Retinal pigment epithelial cell (primary cell): ENCODE results near the gene RALGAPA2.
A peak's percentile ranks its signal among the peaks of the same experiment; 100 is the strongest.

Experiments
- DNase-seq: peaks from one replicate; pipeline ENCODE4 v3.0.0-alpha.2; 2010; ENCODE audit warnings: low read depth
- H3K4me3 ChIP-seq: 2 replicates; pipeline ENCODE4 v1.5.1; 2011; ENCODE audit warnings: mild to moderate bottlenecking, low read length, control low read depth, moderate library complexity
- TF ChIP-seq, protein P1 (sequence below): conservative IDR thresholded peaks from 2 replicates; pipeline ENCODE4 v1.5.1; 2011; ENCODE audit warnings: low read depth, low read length, control low read depth, inconsistent platforms

RALGAPA2 gene

DNA sequence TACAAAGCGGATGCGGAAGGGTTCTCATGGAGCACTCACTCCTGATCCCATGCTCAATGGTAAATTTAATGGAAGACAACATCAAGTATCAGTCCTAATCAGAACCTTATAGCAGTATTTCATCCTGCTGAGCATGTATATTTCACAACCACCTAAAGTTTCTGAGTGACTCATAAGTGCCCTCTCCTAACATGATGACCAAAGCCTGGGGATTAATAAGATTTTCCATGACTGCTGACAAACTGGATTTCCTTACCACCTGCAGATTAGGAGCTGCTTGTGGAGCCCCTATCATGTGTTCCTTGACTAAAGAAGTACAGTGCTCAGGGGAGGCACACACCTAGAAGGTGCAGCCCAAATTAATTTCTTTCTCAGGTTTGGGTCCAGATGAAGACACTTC is 231.8 kb downstream of the RALGAPA2 start:
- TF ChIP-seq, protein P1, sequence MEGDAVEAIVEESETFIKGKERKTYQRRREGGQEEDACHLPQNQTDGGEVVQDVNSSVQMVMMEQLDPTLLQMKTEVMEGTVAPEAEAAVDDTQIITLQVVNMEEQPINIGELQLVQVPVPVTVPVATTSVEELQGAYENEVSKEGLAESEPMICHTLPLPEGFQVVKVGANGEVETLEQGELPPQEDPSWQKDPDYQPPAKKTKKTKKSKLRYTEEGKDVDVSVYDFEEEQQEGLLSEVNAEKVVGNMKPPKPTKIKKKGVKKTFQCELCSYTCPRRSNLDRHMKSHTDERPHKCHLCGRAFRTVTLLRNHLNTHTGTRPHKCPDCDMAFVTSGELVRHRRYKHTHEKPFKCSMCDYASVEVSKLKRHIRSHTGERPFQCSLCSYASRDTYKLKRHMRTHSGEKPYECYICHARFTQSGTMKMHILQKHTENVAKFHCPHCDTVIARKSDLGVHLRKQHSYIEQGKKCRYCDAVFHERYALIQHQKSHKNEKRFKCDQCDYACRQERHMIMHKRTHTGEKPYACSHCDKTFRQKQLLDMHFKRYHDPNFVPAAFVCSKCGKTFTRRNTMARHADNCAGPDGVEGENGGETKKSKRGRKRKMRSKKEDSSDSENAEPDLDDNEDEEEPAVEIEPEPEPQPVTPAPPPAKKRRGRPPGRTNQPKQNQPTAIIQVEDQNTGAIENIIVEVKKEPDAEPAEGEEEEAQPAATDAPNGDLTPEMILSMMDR: no peak
- DNase-seq: peak; percentile 54
- H3K4me3 ChIP-seq: no peak overlapping the region

DNA sequence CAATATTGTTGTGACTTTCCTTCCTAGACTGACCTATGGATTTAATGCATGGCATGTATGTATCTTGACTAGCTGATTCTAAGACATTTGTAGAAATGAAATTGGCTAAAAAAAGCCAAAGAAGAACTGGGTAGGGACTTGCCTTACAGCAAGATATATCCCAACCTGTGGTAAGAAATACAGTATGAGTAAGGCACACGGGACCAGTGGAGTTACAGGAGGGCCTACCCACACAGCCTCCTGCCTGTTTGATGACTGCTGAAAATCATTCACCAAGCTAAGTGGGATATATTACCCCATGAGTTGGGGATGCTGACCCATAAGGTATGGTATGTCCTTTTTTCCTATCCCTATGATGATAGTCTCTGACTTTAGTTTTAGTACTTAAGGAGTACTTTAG is 232.3 kb downstream of the RALGAPA2 start:
- no peak overlapping the region for H3K4me3 ChIP-seq
- TF ChIP-seq, protein P1: no peak
- no peak for DNase-seq

DNA sequence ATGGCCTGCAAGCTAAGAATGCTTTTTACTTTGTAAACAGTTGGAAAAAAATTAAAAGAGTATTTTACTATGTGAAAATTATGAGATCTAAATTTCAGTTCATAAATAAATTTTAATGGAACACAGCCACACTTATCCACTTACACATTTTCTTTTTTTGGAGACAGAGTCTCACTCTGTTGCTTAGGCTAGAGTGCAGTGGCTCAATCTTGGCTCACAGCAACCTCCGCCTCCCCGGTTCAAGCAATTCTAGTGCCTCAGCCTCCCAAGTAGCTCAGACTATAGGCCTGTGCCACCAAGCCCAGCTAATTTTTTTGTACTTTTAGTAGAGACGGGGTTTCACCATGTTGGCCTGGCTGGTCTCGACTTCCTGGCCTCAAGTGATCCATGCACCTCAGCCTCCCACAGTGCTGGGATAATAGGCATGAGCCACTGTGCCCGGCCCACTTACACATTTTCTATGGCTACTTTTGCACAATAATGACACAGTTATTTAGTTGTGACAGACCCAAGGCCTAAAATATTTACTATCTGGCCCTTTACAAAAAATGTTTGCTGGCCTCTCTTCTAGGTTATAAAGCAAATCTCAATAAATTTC is 234.9 kb downstream of the RALGAPA2 start:
- TF ChIP-seq, protein P1: no peak
- H3K4me3 ChIP-seq: no peak overlapping the region
- DNase-seq: no peak

DNA sequence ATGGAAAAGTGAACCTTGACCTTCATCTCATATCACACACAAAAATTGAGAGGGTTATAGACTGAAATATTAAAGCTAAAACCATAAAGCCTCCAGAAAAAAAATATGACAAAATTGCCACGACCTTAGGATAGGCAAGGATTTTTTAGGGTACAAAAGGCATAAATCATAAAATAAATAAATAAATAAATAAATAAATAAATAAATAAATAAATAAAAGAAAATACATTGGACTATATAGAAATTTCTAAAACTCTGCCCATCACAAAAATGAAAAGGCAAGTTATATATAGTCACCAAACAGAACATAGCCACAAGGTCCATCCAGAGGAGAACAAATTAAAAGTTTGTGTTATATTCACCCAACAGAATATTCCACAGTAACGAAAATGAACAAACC is 235.9 kb downstream of the RALGAPA2 start:
- DNase-seq: no peak
- TF ChIP-seq, protein P1: no peak
- H3K4me3 ChIP-seq: no peak overlapping the region

DNA sequence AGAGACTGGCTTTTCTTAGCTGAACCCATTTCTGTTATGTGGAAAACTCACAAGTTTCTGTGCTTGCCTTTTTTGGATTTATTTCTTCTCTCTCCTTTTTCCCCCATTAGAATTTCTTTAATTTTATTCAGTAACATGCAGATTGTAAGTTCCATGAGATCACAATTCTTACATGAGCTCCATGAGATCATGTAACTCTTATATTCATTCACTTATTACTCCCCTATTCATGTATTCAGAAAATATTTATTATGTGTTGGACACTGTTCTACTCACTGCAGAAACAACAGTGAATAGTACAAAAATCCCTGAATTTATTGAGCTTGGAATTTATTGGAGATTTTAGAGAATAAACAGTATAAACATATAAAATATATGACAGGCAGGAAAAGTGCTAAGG is 238.8 kb downstream of the RALGAPA2 start:
- DNase-seq: no peak
- H3K4me3 ChIP-seq: no peak overlapping the region
- TF ChIP-seq, protein P1: no peak

DNA sequence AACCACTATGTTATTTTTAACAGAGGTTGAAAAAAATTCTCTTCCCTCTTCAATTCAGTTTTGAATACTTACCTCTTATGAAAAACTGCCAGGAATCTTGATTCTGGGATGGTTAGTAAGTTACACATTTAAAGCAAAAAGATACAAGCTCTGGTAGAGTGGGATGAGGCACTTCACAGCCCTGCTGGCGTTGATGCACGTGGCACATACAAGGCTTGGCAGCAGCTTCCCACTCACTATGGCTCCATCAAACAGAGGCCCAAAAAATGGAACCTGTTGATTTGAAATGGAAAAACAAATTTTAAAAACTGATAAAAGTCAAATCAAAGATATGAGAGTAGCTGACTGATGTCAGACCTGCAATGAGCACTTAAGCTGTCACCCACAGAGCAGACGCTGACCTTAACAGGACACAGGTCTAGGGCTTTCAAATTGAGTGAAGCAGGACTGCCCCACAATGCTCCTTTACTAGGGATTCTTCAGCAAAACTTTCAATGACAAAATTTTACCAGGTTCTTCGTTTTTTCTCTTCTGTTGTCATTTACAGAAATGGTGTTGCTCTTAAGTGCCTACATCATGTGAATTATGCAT is 239.7 kb downstream of the RALGAPA2 start:
- TF ChIP-seq, protein P1: no peak
- no peak overlapping the region for H3K4me3 ChIP-seq
- DNase-seq: no peak

DNA sequence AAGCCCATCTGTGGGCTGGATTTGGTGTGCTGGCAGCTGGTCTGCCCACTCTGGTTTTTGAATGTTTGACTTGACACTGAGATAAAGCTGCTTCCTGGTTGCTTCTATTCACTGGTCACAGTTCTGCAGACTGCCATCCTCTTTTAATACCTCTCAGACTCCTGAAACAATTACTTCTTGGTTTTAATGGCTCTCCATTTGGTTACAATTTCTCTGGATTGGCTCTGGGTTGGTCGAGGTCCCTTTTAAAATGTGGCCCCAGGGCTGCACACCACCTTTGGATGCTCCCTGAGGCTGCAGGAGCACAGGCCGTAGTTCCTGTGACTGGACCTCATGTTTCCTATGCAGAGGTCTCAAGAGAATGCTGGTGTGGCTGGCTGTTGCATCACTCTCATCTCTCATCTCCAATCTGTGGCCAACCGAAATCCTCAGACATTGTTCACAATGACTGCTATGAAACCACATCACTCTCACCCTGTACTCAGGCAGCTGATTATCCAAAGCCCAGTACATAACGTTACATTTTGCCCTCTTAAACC is 246.0 kb downstream of the RALGAPA2 start:
- TF ChIP-seq, protein P1: no peak
- no peak overlapping the region for H3K4me3 ChIP-seq
- no peak for DNase-seq
